ENCODE data around the gene KRTAP20-2.

DNA sequence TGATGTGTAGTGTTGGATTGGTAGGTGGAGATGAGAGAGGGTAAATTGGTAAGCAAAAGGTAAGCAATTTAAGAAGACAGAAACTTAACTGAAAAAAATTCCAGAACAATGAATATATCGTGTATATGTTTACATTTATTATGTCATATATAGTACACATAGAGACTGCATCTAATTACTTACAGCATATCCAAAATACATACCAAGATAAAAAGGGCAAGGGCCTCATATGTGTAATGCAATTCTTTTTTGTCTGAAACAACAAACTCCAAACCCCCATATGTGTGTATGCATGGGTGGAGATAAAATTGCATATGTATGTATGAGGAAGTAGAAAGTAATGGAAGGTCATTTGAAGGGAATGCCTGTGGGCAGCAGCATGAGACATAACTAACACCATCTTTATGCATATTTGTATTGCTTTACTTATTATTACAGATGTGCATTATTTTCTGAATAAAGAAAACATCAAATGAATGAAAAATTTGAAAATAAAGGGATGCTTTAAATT lies 12.0 kb downstream of the KRTAP20-2 start:
- TF ChIP-seq, protein P1, sequence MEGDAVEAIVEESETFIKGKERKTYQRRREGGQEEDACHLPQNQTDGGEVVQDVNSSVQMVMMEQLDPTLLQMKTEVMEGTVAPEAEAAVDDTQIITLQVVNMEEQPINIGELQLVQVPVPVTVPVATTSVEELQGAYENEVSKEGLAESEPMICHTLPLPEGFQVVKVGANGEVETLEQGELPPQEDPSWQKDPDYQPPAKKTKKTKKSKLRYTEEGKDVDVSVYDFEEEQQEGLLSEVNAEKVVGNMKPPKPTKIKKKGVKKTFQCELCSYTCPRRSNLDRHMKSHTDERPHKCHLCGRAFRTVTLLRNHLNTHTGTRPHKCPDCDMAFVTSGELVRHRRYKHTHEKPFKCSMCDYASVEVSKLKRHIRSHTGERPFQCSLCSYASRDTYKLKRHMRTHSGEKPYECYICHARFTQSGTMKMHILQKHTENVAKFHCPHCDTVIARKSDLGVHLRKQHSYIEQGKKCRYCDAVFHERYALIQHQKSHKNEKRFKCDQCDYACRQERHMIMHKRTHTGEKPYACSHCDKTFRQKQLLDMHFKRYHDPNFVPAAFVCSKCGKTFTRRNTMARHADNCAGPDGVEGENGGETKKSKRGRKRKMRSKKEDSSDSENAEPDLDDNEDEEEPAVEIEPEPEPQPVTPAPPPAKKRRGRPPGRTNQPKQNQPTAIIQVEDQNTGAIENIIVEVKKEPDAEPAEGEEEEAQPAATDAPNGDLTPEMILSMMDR (IDR thresholded peaks at IDR 0.05; ENCODE audit: insufficient read depth, low read length): no peak
- TF ChIP-seq, protein P2, sequence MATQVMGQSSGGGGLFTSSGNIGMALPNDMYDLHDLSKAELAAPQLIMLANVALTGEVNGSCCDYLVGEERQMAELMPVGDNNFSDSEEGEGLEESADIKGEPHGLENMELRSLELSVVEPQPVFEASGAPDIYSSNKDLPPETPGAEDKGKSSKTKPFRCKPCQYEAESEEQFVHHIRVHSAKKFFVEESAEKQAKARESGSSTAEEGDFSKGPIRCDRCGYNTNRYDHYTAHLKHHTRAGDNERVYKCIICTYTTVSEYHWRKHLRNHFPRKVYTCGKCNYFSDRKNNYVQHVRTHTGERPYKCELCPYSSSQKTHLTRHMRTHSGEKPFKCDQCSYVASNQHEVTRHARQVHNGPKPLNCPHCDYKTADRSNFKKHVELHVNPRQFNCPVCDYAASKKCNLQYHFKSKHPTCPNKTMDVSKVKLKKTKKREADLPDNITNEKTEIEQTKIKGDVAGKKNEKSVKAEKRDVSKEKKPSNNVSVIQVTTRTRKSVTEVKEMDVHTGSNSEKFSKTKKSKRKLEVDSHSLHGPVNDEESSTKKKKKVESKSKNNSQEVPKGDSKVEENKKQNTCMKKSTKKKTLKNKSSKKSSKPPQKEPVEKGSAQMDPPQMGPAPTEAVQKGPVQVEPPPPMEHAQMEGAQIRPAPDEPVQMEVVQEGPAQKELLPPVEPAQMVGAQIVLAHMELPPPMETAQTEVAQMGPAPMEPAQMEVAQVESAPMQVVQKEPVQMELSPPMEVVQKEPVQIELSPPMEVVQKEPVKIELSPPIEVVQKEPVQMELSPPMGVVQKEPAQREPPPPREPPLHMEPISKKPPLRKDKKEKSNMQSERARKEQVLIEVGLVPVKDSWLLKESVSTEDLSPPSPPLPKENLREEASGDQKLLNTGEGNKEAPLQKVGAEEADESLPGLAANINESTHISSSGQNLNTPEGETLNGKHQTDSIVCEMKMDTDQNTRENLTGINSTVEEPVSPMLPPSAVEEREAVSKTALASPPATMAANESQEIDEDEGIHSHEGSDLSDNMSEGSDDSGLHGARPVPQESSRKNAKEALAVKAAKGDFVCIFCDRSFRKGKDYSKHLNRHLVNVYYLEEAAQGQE (IDR thresholded peaks at IDR 0.05; ENCODE audit: insufficient replicate concordance, low read depth): no peak
- no peak for TF ChIP-seq SPI1 (IDR thresholded peaks at IDR 0.05; ENCODE audit: borderline replicate concordance, low read depth)
- no peak for TF ChIP-seq POLR2AphosphoS5 (IDR thresholded peaks at IDR 0.05; ENCODE audit: low read depth)
- TF ChIP-seq GABPA (IDR thresholded peaks at IDR 0.05; ENCODE audit: low read depth): no peak
